Calu3 (cell line): Measurements from ENCODE around the gene SNRPA1. TPM values are rescaled to one million over a fixed set of nuclear protein-coding genes. Genes with fewer than 3 reads are reported as not detected.

Source experiments
- BruUV-seq: library from RNA; stranded (reverse); fragments of 400-500 nt; replicated peaks from 2 replicates; lab custom pipeline; 2021; lab: Mats Ljungman, UMichigan
- CTCF ChIA-PET: fragments of 300-600 bp; sonication (Branson Sonifier 250); formaldehyde crosslinking; loops from one replicate; lab custom pipeline; 2022; ENCODE audit warnings: antibody characterized with exemption; lab: Charles Lee
- DNase-seq: peaks from one replicate; pipeline ENCODE4 v3.0.0; 2022
- H3K27ac Mint-ChIP-seq: one replicate; pipeline ENCODE4 v1.8.0; 2022; ENCODE audit warnings: mixed read lengths; ENCODE audit not compliant: unreplicated experiment
- H3K27me3 Mint-ChIP-seq: one replicate; pipeline ENCODE4 v1.8.0; 2022; ENCODE audit warnings: mixed read lengths; ENCODE audit not compliant: unreplicated experiment
- H3K36me3 Mint-ChIP-seq: one replicate; pipeline ENCODE4 v1.8.0; 2022; ENCODE audit warnings: mild to moderate bottlenecking, moderate library complexity, mixed read lengths; ENCODE audit not compliant: insufficient read depth, unreplicated experiment
- H3K4me1 Mint-ChIP-seq: one replicate; pipeline ENCODE4 v1.8.0; 2022; ENCODE audit warnings: mild to moderate bottlenecking, low read depth, mixed read lengths; ENCODE audit not compliant: unreplicated experiment
- H3K4me3 Mint-ChIP-seq: one replicate; pipeline ENCODE4 v1.8.0; 2022; ENCODE audit warnings: mild to moderate bottlenecking, low read depth, moderate library complexity, mixed read lengths; ENCODE audit not compliant: unreplicated experiment
- H3K9me3 Mint-ChIP-seq: one replicate; pipeline ENCODE4 v1.8.0; 2022; ENCODE audit warnings: low read depth, mixed read lengths; ENCODE audit not compliant: unreplicated experiment
- CTCF ChIP-seq: fragments of 200-600 bp; IDR thresholded peaks from one replicate; pipeline ENCODE4 v1.8.0; 2022; ENCODE audit warnings: antibody characterized with exemption; ENCODE audit not compliant: unreplicated experiment
- intact Hi-C: fragments of 100-400 bp; cut with micrococcal nuclease; formaldehyde crosslinking; loops from one replicate; pipeline ENCODE4 v1.10.0; 2022; ENCODE audit not compliant: unreplicated experiment
- total RNA-seq: library from RNA; stranded (reverse); gene quantifications from 2 replicates; pipeline ENCODE4 v1.2.3, GENCODE V29; 2022

Gene SNRPA1
- total RNA-seq, 1 experiment from 2014 or later: 140 TPM

GRCh38 chr15:101264911-101265641 lies 30.0 kb downstream of the SNRPA1 start:
- no peak for TF ChIP-seq CTCF
- DNase-seq: no peak
- Mint-ChIP-seq H3K36me3 (peaks cover 39% of the 10 kb centered on the region), H3K4me1 (no peaks in the 10 kb centered on the region), H3K4me3 (no peak overlapping the region), H3K9me3 (no peaks in the 10 kb centered on the region), H3K27ac (no peak overlapping the region), H3K27me3 (peaks cover 20% of the 10 kb centered on the region)
- intact Hi-C loops: no loop called here
- CTCF ChIA-PET: no interaction called here
- no TSS peak for BruUV-seq

- no peak overlapping the region for H3K4me3 Mint-ChIP-seq
- intact Hi-C loops: no loop called here
- CTCF ChIA-PET: no interaction called here
- no peaks in the 10 kb centered on the region for H3K4me1 Mint-ChIP-seq
- peaks cover 28% of the 10 kb centered on the region for H3K36me3 Mint-ChIP-seq
- H3K27ac Mint-ChIP-seq: no peak overlapping the region
- no TSS peak for BruUV-seq
- H3K9me3 Mint-ChIP-seq: no peaks in the 10 kb centered on the region
- peaks cover 30% of the 10 kb centered on the region for H3K27me3 Mint-ChIP-seq
- no peak for TF ChIP-seq CTCF
- DNase-seq: no peak
Observed at GRCh38 chr15:101264011-101264410, 31.0 kb downstream of the SNRPA1 start.

- intact Hi-C loops: no loop called here
- CTCF ChIA-PET: interaction anchor here (0.7 kb wide), 1 partner anchor 122 kb away, joined by 3 read pairs; no protein-coding TSS in a partner anchor
- H3K36me3 Mint-ChIP-seq: peaks cover 18% of the 10 kb centered on the region
- H3K27ac Mint-ChIP-seq: no peak overlapping the region
- DNase-seq: no peak
- no TSS peak for BruUV-seq
- no peak for TF ChIP-seq CTCF
- H3K4me3 Mint-ChIP-seq: no peak overlapping the region
- H3K27me3 Mint-ChIP-seq: peaks cover 38% of the 10 kb centered on the region
- no peaks in the 10 kb centered on the region for H3K9me3 Mint-ChIP-seq
- no peaks in the 10 kb centered on the region for H3K4me1 Mint-ChIP-seq
Observed at GRCh38 chr15:101262551-101262950, 32.5 kb downstream of the SNRPA1 start.

GRCh38 chr15:101258238-101259144 lies 36.6 kb downstream of the SNRPA1 start:
- H3K27me3 Mint-ChIP-seq: peaks cover 43% of the 10 kb centered on the region
- CTCF ChIA-PET: interaction anchor here (0.7 to 1.4 kb wide), 5 partner anchors 16 to 250 kb away, joined by 3 to 14 read pairs (median 4); no protein-coding TSS in a partner anchor
- no TSS peak for BruUV-seq
- no peak overlapping the region for H3K27ac Mint-ChIP-seq
- H3K36me3 Mint-ChIP-seq: no peaks in the 10 kb centered on the region
- H3K4me3 Mint-ChIP-seq: no peak overlapping the region
- no peaks in the 10 kb centered on the region for H3K4me1 Mint-ChIP-seq
- H3K9me3 Mint-ChIP-seq: no peaks in the 10 kb centered on the region
- intact Hi-C loops: loop anchor here (1.0 to 10.0 kb wide), 5 partner anchors 169 to 631 kb away; no protein-coding TSS in a partner anchor
- peak; percentile 75 for DNase-seq
- TF ChIP-seq CTCF: peak; percentile 63
